Colon (tissue), 2 donors: ENCODE results near the gene TBC1D24.

Experiments used
- FAIRE-seq: peaks from 2 replicates; lab custom pipeline; 2012; peaks lifted over from hg19 to GRCh38; lab: Jason Lieb, UNC
- donor health status: control.
- donor health status: control.

The TBC1D24 gene

GRCh38 chr16:2482708-2483534 is 8.0 kb downstream of the TBC1D24 start:
- FAIRE-seq: no peak

GRCh38 chr16:2483939-2484897 is 9.3 kb downstream of the TBC1D24 start:
- no peak for FAIRE-seq

GRCh38 chr16:2484898-2485508 is 10.1 kb downstream of the TBC1D24 start:
- no peak for FAIRE-seq

GRCh38 chr16:2485811-2486507 is 11.0 kb downstream of the TBC1D24 start:
- no peak for FAIRE-seq

GRCh38 chr16:2486645-2487516 is 12.0 kb downstream of the TBC1D24 start:
- no peak for FAIRE-seq

- FAIRE-seq: no peak
Measured at GRCh38 chr16:2487517-2487842, 12.6 kb downstream of the TBC1D24 start.

- FAIRE-seq: no peak
Measured at GRCh38 chr16:2487903-2488531, 13.1 kb downstream of the TBC1D24 start.

GRCh38 chr16:2489581-2489980 is 14.7 kb downstream of the TBC1D24 start:
- FAIRE-seq: no peak

GRCh38 chr16:2490190-2491105 is 15.5 kb downstream of the TBC1D24 start:
- FAIRE-seq: no peak

- FAIRE-seq: no peak
Measured at GRCh38 chr16:2492292-2492691, 17.4 kb downstream of the TBC1D24 start.

- FAIRE-seq: no peak
Measured at GRCh38 chr16:2493605-2494004, 18.7 kb downstream of the TBC1D24 start.

- FAIRE-seq: no peak
Measured at GRCh38 chr16:2494616-2495015, 19.7 kb downstream of the TBC1D24 start.

GRCh38 chr16:2495041-2495440 is 20.1 kb downstream of the TBC1D24 start:
- FAIRE-seq: no peak

GRCh38 chr16:2496223-2497115 is 21.5 kb downstream of the TBC1D24 start:
- no peak for FAIRE-seq

GRCh38 chr16:2497116-2497630 is 22.2 kb downstream of the TBC1D24 start:
- FAIRE-seq: no peak

- FAIRE-seq: no peak
Measured at GRCh38 chr16:2497695-2498484, 23.0 kb downstream of the TBC1D24 start.

GRCh38 chr16:2498531-2499253 is 23.8 kb downstream of the TBC1D24 start:
- FAIRE-seq: no peak
